B cell (primary cell): Measurements from ENCODE around the gene OTOR. TPM values are rescaled to one million over a fixed set of nuclear protein-coding genes. Genes with fewer than 3 reads are reported as not detected.

Experiments used
- ATAC-seq: fragments of 200-7000 bp; cut with Tn5 transposase; one replicate; pipeline ENCODE4 v1.10.0; 2021; ENCODE audit warnings: low read depth, mild to moderate bottlenecking, moderate number of reproducible peaks, moderate library complexity
- CTCF ChIA-PET: fragments of 350-600 bp; sonication (Branson Sonifier 250); formaldehyde crosslinking; loops from one replicate; lab custom pipeline; 2021; ENCODE audit warnings: antibody characterized with exemption, inconsistent platforms; lab: Charles Lee
- POLR2A ChIA-PET: fragments of 350-600 bp; sonication (Branson Sonifier 250); formaldehyde crosslinking; loops from one replicate; lab custom pipeline; 2021; ENCODE audit warnings: antibody characterized with exemption; lab: Charles Lee
- DNase-seq: peaks from one replicate; pipeline ENCODE4 v3.0.0; 2013
- H2AFZ ChIP-seq: 2 replicates; pipeline ENCODE4 v1.6.1; 2012; ENCODE audit warnings: mild to moderate bottlenecking, low read depth, low read length; ENCODE audit not compliant: insufficient read depth, poor library complexity, severe bottlenecking
- H3K27ac ChIP-seq, 2 donors: 1 replicate in 1 of 2; 2 replicates in 1 of 2; pipeline ENCODE4 v1.5.1; 2012 to 2013; ENCODE audit warnings: low read length in 2 of 2, mild to moderate bottlenecking in 2 of 2, moderate library complexity in 1 of 2
- H3K27me3 ChIP-seq, 4 experiments: fragments of 200-600 bp in 1 of 4; sonication (generic) in 1 of 4; replicated peaks in 1 of 4; 1 replicate in 2 of 4; 2 replicates in 2 of 4; pipeline versions ENCODE4 v1.6.1 to v1.7.0; 2013 to 2016; ENCODE audit warnings: low read length in 3 of 4, mild to moderate bottlenecking in 2 of 4, mixed read lengths in 1 of 4, moderate library complexity in 1 of 4; ENCODE audit not compliant: insufficient read depth in 4 of 4, control insufficient read depth in 3 of 4; ENCODE audit errors: control extremely low read depth in 1 of 4
- H3K36me3 ChIP-seq, 2 experiments: replicated peaks in 1 of 2; 1 replicate in 1 of 2; 2 replicates in 1 of 2; pipeline versions ENCODE4 v1.6.1 to v1.7.1; 2013; ENCODE audit warnings: low read length in 1 of 2; ENCODE audit not compliant: insufficient read depth in 2 of 2, control insufficient read depth in 1 of 2; ENCODE audit errors: control extremely low read depth in 1 of 2, extremely low read depth in 1 of 2
- H3K4me1 ChIP-seq, 2 donors: fragments of 200-600 bp in 1 of 2; sonication (generic) in 1 of 2; 1 replicate in 1 of 2; 2 replicates in 1 of 2; pipeline versions ENCODE4 v1.5.1 to v1.6.1; 2013 to 2017; ENCODE audit warnings: low read length in 2 of 2; ENCODE audit not compliant: control insufficient read depth in 2 of 2, insufficient read depth in 2 of 2
- H3K4me2 ChIP-seq: replicated peaks from 2 replicates; pipeline ENCODE3; 2012; ENCODE audit warnings: mild to moderate bottlenecking, low read depth, low read length; ENCODE audit not compliant: poor library complexity, severe bottlenecking
- H3K4me3 ChIP-seq, 5 experiments: fragments of 200-600 bp in 1 of 5; sonication (generic) in 1 of 5; 1 replicate in 3 of 5; 2 replicates in 2 of 5; pipeline versions ENCODE4 v1.5.1 to v1.7.0; 2011 to 2016; ENCODE audit warnings: low read length in 4 of 5, mild to moderate bottlenecking in 4 of 5, low read depth in 2 of 5, control low read depth in 1 of 5, moderate library complexity in 1 of 5; ENCODE audit not compliant: insufficient read depth in 1 of 5; ENCODE audit errors: control extremely low read depth in 1 of 5, extremely low read depth in 1 of 5
- H3K79me2 ChIP-seq: fragments of 200-600 bp; sonication (generic); one replicate; pipeline ENCODE4 v1.6.0; 2016; ENCODE audit warnings: low read length; ENCODE audit not compliant: control insufficient read depth, insufficient read depth
- H3K9ac ChIP-seq: fragments of 200-600 bp; sonication (generic); 2 replicates; pipeline ENCODE4 v1.6.1; 2017; ENCODE audit warnings: mild to moderate bottlenecking, low read length, moderate library complexity
- H3K9me3 ChIP-seq, 3 donors: one replicate each; pipeline versions ENCODE4 v1.6.1 to v1.7.1; 2013; ENCODE audit warnings: low read length in 2 of 3; ENCODE audit not compliant: control insufficient read depth in 2 of 3, insufficient read depth in 1 of 3; ENCODE audit errors: control extremely low read depth in 1 of 3
- H4K20me1 ChIP-seq: 2 replicates; pipeline ENCODE4 v1.6.0; 2012; ENCODE audit warnings: mild to moderate bottlenecking, low read length; ENCODE audit not compliant: insufficient read depth, control insufficient read depth, poor library complexity, severe bottlenecking
- H3K27ac Mint-ChIP-seq: one replicate; pipeline ENCODE4 v1.8.0; 2021; ENCODE audit warnings: mixed read lengths
- H3K27me3 Mint-ChIP-seq: one replicate; pipeline ENCODE4 v1.8.0; 2021; ENCODE audit warnings: mixed read lengths
- H3K4me1 Mint-ChIP-seq: one replicate; pipeline ENCODE4 v1.8.0; 2021; ENCODE audit warnings: mixed read lengths
- H3K4me3 Mint-ChIP-seq: one replicate; pipeline ENCODE4 v1.8.0; 2021; ENCODE audit warnings: mixed read lengths
- H3K9me3 Mint-ChIP-seq: one replicate; pipeline ENCODE4 v1.8.0; 2022; ENCODE audit warnings: mixed read lengths; ENCODE audit not compliant: insufficient read depth
- CTCF ChIP-seq: fragments of 200-600 bp; IDR thresholded peaks from one replicate; pipeline ENCODE4 v1.8.0; 2022; ENCODE audit warnings: antibody characterized with exemption, mild to moderate bottlenecking
- EZH2 ChIP-seq: IDR thresholded peaks from 2 replicates; pipeline ENCODE4 v1.6.1; 2012; ENCODE audit warnings: borderline replicate concordance, low read depth, mild to moderate bottlenecking, moderate library complexity, low read length; ENCODE audit not compliant: insufficient read depth, poor library complexity, severe bottlenecking
- WGBS: methylation state at CpG from one replicate; pipeline ENCODE4 v1.1.5; 2013; ENCODE audit warnings: missing lambda C conversion rate; ENCODE audit not compliant: insufficient coverage; 5-methylcytosine and 5-hydroxymethylcytosine counted together
- intact Hi-C: fragments of 100-400 bp; cut with micrococcal nuclease; formaldehyde crosslinking; loops from one replicate; pipeline ENCODE4 v1.10.0; 2022
- polyA plus RNA-seq: library from polyadenylated mRNA; depleted of rRNA; stranded (reverse); fragments of >200 nt; gene quantifications from 2 replicates; pipeline ENCODE4 v1.2.3, GENCODE V29; 2012
- total RNA-seq, 2 donors: library from RNA; stranded (reverse); fragments of 120-200 nt in 1 of 2; gene quantifications; 1 replicate in 1 of 2; 2 replicates in 1 of 2; pipeline versions ENCODE4 v1.2.3 to v1.2.4, GENCODE V29; 2013 to 2022

OTOR gene
- total and polyA plus RNA-seq, 2 donors (not counting 1 experiment from before 2014, with no cell fraction given): not detected

GRCh38 chr20:16760431-16761304, 12.5 kb downstream of the OTOR start:
- no peaks in the 10 kb centered on the region for H4K20me1 ChIP-seq
- ChIA-PET POLR2A (no interaction called here), CTCF (interaction anchor here (1.0 to 2.7 kb wide), 8 partner anchors 9 to 251 kb away, joined by 3 to 11 read pairs (median 4); partner anchors contain the start of gene SNRPB2)
- TF ChIP-seq CTCF (no peak), EZH2 (no peak)
- peaks cover 0 to 17% (median 1%) of the 10 kb centered on the region in 4 experiments for H3K27me3 ChIP-seq
- peaks cover 40% of the 10 kb centered on the region for H3K27me3 Mint-ChIP-seq
- intact Hi-C loops: no loop called here
- H3K79me2 ChIP-seq: no peaks in the 10 kb centered on the region
- no peak overlapping the region for H3K4me3 ChIP-seq
- peaks cover 4% of the 10 kb centered on the region for H3K9me3 Mint-ChIP-seq
- H3K9me3 ChIP-seq: peaks cover 0 to 2% (median 0%) of the 10 kb centered on the region in 3 donors
- no peak overlapping the region for H3K27ac ChIP-seq
- no peaks in the 10 kb centered on the region for H3K36me3 ChIP-seq
- ATAC-seq (no peak), DNase-seq (no peak)
- H3K4me1 Mint-ChIP-seq: no peaks in the 10 kb centered on the region
- no peak overlapping the region for H3K27ac Mint-ChIP-seq
- 67% methylated on average over 10 of the region's 11 CpGs for WGBS
- H3K4me2 ChIP-seq: no peak overlapping the region
- no peak overlapping the region for H3K9ac ChIP-seq
- no peak overlapping the region for H3K4me3 Mint-ChIP-seq
- H3K4me1 ChIP-seq: no peaks in the 10 kb centered on the region
- no peak overlapping the region for H2AFZ ChIP-seq

GRCh38 chr20:16761305-16761829, 13.2 kb downstream of the OTOR start:
- Mint-ChIP-seq H3K9me3 (no peaks in the 10 kb centered on the region), H3K27ac (no peak overlapping the region), H3K4me3 (no peak overlapping the region), H3K27me3 (peaks cover 41% of the 10 kb centered on the region), H3K4me1 (no peaks in the 10 kb centered on the region)
- Histone ChIP-seq H3K27ac (no peak overlapping the region), H3K27me3 (peaks cover 0 to 19% (median 1%) of the 10 kb centered on the region in 4 experiments), H3K4me2 (no peak overlapping the region), H3K4me3 (no peak overlapping the region), H2AFZ (no peak overlapping the region), H3K36me3 (no peaks in the 10 kb centered on the region), H3K79me2 (no peaks in the 10 kb centered on the region), H4K20me1 (no peaks in the 10 kb centered on the region), H3K9ac (no peak overlapping the region), H3K9me3 (no peaks in the 10 kb centered on the region), H3K4me1 (no peaks in the 10 kb centered on the region)
- TF ChIP-seq CTCF (peak; percentile 76), EZH2 (no peak)
- DNase-seq (peak; percentile 56), ATAC-seq (peak; percentile 53)
- ChIA-PET POLR2A (no interaction called here), CTCF (interaction anchor here (1.1 to 2.7 kb wide), 7 partner anchors 10 to 251 kb away, joined by 3 to 11 read pairs (median 5); partner anchors contain the start of gene SNRPB2)
- WGBS: 0% methylated on average over 1 of the region's 3 CpGs
- intact Hi-C loops: no loop called here
